Astrocyte (in vitro differentiated cells and primary cell): ENCODE results near the gene RPS28.
"Not testable (repeated sequence)": the region's sequence is repeated elsewhere in the genome, so short reads cannot be mapped to it uniquely, and the experiment has no call there.

ENCODE experiments used
- EZH2 ChIP-seq: IDR thresholded peaks from 2 replicates; pipeline ENCODE4 v1.6.1; 2012; ENCODE audit warnings: mild to moderate bottlenecking, low read length, inconsistent platforms; ENCODE audit not compliant: insufficient read depth
- TF ChIP-seq, protein P1 (sequence below): IDR thresholded peaks from 2 replicates; pipeline ENCODE4 v1.5.1; 2011; ENCODE audit warnings: low read depth, mild to moderate bottlenecking, inconsistent platforms, low read length, moderate library complexity; ENCODE audit not compliant: insufficient read depth

DNA sequence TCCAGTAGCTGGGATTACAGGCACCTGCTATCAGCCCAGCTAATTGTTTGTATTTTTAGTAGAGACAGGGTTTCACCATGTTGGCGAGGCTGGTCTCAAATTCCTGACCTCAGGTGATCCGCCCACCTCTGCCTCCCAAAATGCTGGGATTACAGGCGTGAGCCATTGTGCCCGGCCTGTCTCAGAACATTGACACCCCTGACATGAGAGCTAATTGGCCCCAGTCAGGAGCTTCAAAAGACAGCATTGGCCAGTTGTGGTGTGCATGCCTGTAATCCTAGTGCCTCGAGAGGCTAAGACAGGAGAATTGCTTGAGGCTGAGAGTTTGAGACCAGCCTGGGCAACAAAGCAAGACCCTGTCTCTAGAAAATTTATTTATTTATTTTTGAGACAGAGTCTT lies 31.5 kb downstream of the RPS28 start:
- TF ChIP-seq, protein P1, sequence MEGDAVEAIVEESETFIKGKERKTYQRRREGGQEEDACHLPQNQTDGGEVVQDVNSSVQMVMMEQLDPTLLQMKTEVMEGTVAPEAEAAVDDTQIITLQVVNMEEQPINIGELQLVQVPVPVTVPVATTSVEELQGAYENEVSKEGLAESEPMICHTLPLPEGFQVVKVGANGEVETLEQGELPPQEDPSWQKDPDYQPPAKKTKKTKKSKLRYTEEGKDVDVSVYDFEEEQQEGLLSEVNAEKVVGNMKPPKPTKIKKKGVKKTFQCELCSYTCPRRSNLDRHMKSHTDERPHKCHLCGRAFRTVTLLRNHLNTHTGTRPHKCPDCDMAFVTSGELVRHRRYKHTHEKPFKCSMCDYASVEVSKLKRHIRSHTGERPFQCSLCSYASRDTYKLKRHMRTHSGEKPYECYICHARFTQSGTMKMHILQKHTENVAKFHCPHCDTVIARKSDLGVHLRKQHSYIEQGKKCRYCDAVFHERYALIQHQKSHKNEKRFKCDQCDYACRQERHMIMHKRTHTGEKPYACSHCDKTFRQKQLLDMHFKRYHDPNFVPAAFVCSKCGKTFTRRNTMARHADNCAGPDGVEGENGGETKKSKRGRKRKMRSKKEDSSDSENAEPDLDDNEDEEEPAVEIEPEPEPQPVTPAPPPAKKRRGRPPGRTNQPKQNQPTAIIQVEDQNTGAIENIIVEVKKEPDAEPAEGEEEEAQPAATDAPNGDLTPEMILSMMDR, result not testable (repeated sequence)
- not testable (repeated sequence) for TF ChIP-seq EZH2
